ENCODE measurements around the gene DR1. TPM values are rescaled to one million over a fixed set of nuclear protein-coding genes. Genes with fewer than 3 reads are reported as not detected.

DR1 gene
- total and polyA plus RNA-seq, 2 of the 8 experiments (the other 6 are each of a cell fraction or from before 2014, with no cell fraction given): 13.1 to 62.3 TPM

DNA sequence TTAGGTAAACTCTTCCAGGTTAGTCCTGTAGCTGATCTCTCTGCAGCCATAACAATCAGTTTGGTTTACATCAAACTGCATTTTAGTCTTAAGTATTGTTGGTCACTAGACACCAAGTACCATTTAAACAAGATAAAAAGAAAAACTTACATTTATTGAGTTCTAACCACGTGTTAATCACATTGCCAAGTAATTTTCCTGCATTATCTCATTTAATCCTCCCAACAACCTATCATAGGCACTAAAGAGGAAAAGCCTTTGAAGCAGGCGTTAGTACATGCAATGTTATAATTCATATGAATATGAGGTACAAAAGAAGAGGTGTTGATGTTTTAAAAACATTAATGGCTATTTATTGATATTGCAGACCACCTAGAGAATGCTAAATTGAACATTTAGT lies 9.0 kb downstream of the DR1 start:
- no peak overlapping the region for H3K4ac ChIP-seq (replicated peaks; ENCODE audit: insufficient read length, low read depth, low read length)
- no peak overlapping the region for H2BK20ac ChIP-seq (ENCODE audit: low read length)
- H3K4me1 ChIP-seq (replicated peaks in 1 of 4; ENCODE audit: control insufficient read depth in 3 of 4, insufficient read depth in 4 of 4, low read length in 3 of 4): peaks cover 0 to 5% (median 2%) of the 10 kb centered on the region in 4 experiments; a peak in 2 of 7 replicates
- H2BK5ac ChIP-seq (ENCODE audit: low read depth, low read length): no peak overlapping the region
- ChIA-PET POLR2A (ENCODE audit: partially characterized antibody) (interaction anchor here (1.5 kb wide), 1 partner anchor 10 kb away, joined by 6 read pairs; no protein-coding TSS in a partner anchor), CTCF (ENCODE audit: partially characterized antibody) (interaction anchor here (0.8 kb wide), 1 partner anchor 50 kb away, joined by 4 read pairs; no protein-coding TSS in a partner anchor)
- H3K23me2 ChIP-seq (ENCODE audit: low read depth, low read length): no peaks in the 10 kb centered on the region
- no peak overlapping the region for H2AFZ ChIP-seq (ENCODE audit: low read length)
- H3K4me3 ChIP-seq (ENCODE audit: extremely low read depth in 1 of 4, insufficient read depth in 2 of 4, low read depth in 3 of 4, low read length in 4 of 4): no peak overlapping the region
- H3K27me3 ChIP-seq (replicated peaks in 1 of 4; ENCODE audit: control insufficient read depth in 3 of 4, extremely low read depth in 1 of 4, insufficient read depth in 3 of 4, low read length in 3 of 4): no peaks in the 10 kb centered on the region
- no peak overlapping the region for H3K14ac ChIP-seq (ENCODE audit: insufficient read length)
- H3K23ac ChIP-seq (ENCODE audit: insufficient read length): no peak overlapping the region
- H3K9ac ChIP-seq (replicated peaks in 1 of 4; ENCODE audit: extremely low read depth in 1 of 4, low read depth in 3 of 4, low read length in 3 of 4): no peak overlapping the region
- no peak for TF ChIP-seq GABPA (IDR thresholded peaks at IDR 0.05; ENCODE audit: borderline replicate concordance, insufficient read depth, low read length)
- no peak for TF ChIP-seq EP300 (IDR thresholded peaks at IDR 0.05; ENCODE audit: borderline replicate concordance in 1 of 2, low read depth in 2 of 2, low read length in 2 of 2)
- TF ChIP-seq, protein P1, sequence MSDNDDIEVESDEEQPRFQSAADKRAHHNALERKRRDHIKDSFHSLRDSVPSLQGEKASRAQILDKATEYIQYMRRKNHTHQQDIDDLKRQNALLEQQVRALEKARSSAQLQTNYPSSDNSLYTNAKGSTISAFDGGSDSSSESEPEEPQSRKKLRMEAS (IDR thresholded peaks at IDR 0.05): no peak
- no peak for TF ChIP-seq CREB1 (IDR thresholded peaks at IDR 0.05)
- TF ChIP-seq KDM5A (IDR thresholded peaks at IDR 0.05; ENCODE audit: low read length): no peak
- TF ChIP-seq TAF1 (IDR thresholded peaks at IDR 0.05; ENCODE audit: low read depth, low read length): no peak
- 38% methylated on average over 2 of the region's 2 CpGs; no CpG with 5 or more reads in 1 of the 2 experiments for WGBS, 2 experiments (ENCODE audit: extremely low coverage in 1 of 2, insufficient coverage in 1 of 2, insufficient read length in 1 of 2, insufficient replicate concordance in 2 of 2, low coverage in 1 of 2, low lambda C conversion rate in 2 of 2, missing lambda C conversion rate in 1 of 2)
- H2BK15ac ChIP-seq (ENCODE audit: low read length): no peak overlapping the region
- FAIRE-seq (no peak), DNase-seq (ENCODE audit: low read depth in 1 of 2, low spot score in 2 of 2) (no peak)
- no peak overlapping the region for H2BK120ac ChIP-seq (replicated peaks; ENCODE audit: low read depth, low read length)
- H3K27ac ChIP-seq (ENCODE audit: low read depth, low read length): no peak overlapping the region
- H4K20me1 ChIP-seq (replicated peaks in 1 of 2; ENCODE audit: control insufficient read depth in 1 of 2, insufficient read depth in 2 of 2, low read length in 2 of 2): no peaks in the 10 kb centered on the region
- no peak overlapping the region for H4K5ac ChIP-seq (ENCODE audit: insufficient read length, low read depth, low read length)
- H3K79me2 ChIP-seq (ENCODE audit: control insufficient read depth in 1 of 2, insufficient read depth in 2 of 2, low read length in 2 of 2): peaks cover 8 to 74% of the 10 kb centered on the region in 2 experiments; a peak in 3 of 4 replicates
- H3K4me2 ChIP-seq (ENCODE audit: insufficient read depth in 1 of 2, low read depth in 2 of 2, low read length in 2 of 2): no peak overlapping the region
- H3K9me3 ChIP-seq (ENCODE audit: insufficient read depth in 2 of 2, low read depth in 1 of 2, low read length in 1 of 2): no peaks in the 10 kb centered on the region
- no peak overlapping the region for H2BK12ac ChIP-seq (ENCODE audit: low read depth, low read length)
- H3K79me1 ChIP-seq (ENCODE audit: low read depth, low read length): peaks cover 5% of the 10 kb centered on the region; the same call in 1 of the 2 replicates
- H2AK5ac ChIP-seq (ENCODE audit: low read depth, low read length): no peak overlapping the region
- peaks cover 0 to 60% (median 14%) of the 10 kb centered on the region in 4 experiments; a peak in 5 of 8 replicates for H3K36me3 ChIP-seq (ENCODE audit: control insufficient read depth in 2 of 4, insufficient read depth in 4 of 4, low read length in 3 of 4)
- no peak overlapping the region for H3K18ac ChIP-seq (ENCODE audit: extremely low read depth, low read length)
- no peak overlapping the region for H4K8ac ChIP-seq (ENCODE audit: extremely low read depth, insufficient read depth, low read length)
- no peak overlapping the region for H3K56ac ChIP-seq (replicated peaks; ENCODE audit: insufficient read length, low read depth, low read length)
- H4K91ac ChIP-seq (replicated peaks; ENCODE audit: insufficient read length, low read length): no peak overlapping the region
